Naive B cell (primary cell): ENCODE results near the gene SAP30BP. TPM values are rescaled to one million over a fixed set of nuclear protein-coding genes. Genes with fewer than 3 reads are reported as not detected.
A peak's percentile ranks its signal among the peaks of the same experiment; 100 is the strongest.
"Not testable (repeated sequence)": the region's sequence is repeated elsewhere in the genome, so short reads cannot be mapped to it uniquely, and the experiment has no call there.

Experiments used
- ATAC-seq, 2 donors: fragments of 150-1000 bp; cut with Tn5 transposase; 2 replicates each; pipeline ENCODE4 v1.10.0; 2021; ENCODE audit warnings: low read depth in 2 of 2, mild to moderate bottlenecking in 2 of 2, moderate library complexity in 2 of 2
- DNase-seq: peaks from one replicate; pipeline ENCODE4 v3.0.0; 2022
- H3K27ac Mint-ChIP-seq, 6 donors: one replicate each; pipeline ENCODE4 v1.8.0; 2020 to 2022; ENCODE audit warnings: mild to moderate bottlenecking in 6 of 6, mixed read lengths in 6 of 6, moderate library complexity in 5 of 6, inconsistent platforms in 2 of 6
- H3K27me3 Mint-ChIP-seq, 3 donors: one replicate each; pipeline ENCODE4 v1.8.0; 2021 to 2022; ENCODE audit warnings: mixed read lengths in 3 of 3, mild to moderate bottlenecking in 1 of 3
- H3K36me3 Mint-ChIP-seq, 2 donors: one replicate each; pipeline ENCODE4 v1.8.0; 2020 to 2022; ENCODE audit warnings: mixed read lengths in 2 of 2, inconsistent platforms in 1 of 2, mild to moderate bottlenecking in 1 of 2
- H3K4me1 Mint-ChIP-seq, 3 donors: one replicate each; pipeline ENCODE4 v1.8.0; 2020 to 2022; ENCODE audit warnings: mixed read lengths in 3 of 3, inconsistent platforms in 1 of 3, mild to moderate bottlenecking in 1 of 3, moderate library complexity in 1 of 3
- H3K4me3 Mint-ChIP-seq, 8 donors: one replicate each; pipeline ENCODE4 v1.8.0; 2020 to 2022; ENCODE audit warnings: mild to moderate bottlenecking in 8 of 8, mixed read lengths in 8 of 8, moderate library complexity in 8 of 8, inconsistent platforms in 2 of 8
- H3K9me3 Mint-ChIP-seq, 7 donors: one replicate each; pipeline ENCODE4 v1.8.0; 2020 to 2022; ENCODE audit warnings: mixed read lengths in 7 of 7, mild to moderate bottlenecking in 5 of 7, inconsistent platforms in 2 of 7, moderate library complexity in 1 of 7
- polyA plus RNA-seq, 6 donors: library from polyadenylated mRNA; unstranded; fragments of 300-500 nt; fragmentation: Illumina TruSeq; gene quantifications; one replicate each; pipeline ENCODE4 v1.2.3, GENCODE V29; 2021; ENCODE audit warnings: low read depth in 6 of 6

SAP30BP gene
- polyA plus RNA-seq, 6 donors from 2014 or later, result 72.3 to 105 (median 95.6) TPM

DNA sequence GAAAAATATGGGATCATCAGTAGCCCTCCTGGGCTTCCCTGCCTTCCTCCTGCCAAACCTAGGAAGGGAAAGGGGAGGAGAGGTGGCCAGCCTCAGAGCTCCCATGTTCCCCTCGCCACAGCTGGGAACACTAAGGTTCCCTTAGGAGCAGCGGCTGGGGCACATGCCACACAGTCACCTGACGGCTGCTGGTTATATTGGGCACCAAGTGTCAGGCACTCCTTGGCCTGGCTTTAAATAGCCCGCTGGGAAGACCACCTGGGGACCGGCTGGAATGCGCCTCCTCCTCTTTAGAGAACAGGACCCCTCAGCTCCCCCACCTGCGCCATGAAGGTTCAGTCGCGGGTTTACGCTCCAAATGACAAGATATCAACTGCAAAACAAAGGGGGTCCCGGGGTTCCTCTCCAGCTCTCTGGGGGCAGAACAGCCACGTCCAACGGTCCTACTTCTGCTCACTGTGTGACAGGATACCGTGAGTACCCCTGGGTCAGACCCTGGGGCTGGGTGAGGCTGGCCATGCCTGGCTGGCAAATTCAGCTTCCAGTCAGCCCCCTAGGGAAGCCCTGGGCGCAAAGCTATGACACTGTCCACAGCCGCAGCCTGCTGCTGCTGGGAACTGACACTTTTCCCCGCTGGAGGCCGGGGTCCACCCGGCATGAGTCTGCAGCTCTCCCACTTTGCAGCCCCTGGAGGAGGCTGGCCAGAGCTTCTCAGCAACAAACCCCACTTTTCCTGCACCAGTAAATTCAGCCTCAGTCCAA, 30.6 kb upstream of the SAP30BP start:
- Mint-ChIP-seq H3K27ac (peak overlapping the region in 1 of 6 donors; percentile 38), H3K9me3 (no peaks in the 10 kb centered on the region), H3K36me3 (no peaks in the 10 kb centered on the region), H3K4me1 (peaks cover 5 to 20% (median 18%) of the 10 kb centered on the region in 3 donors), H3K4me3 (no peak overlapping the region), H3K27me3 (no peaks in the 10 kb centered on the region)
- ATAC-seq, result no peak
- no peak for DNase-seq

DNA sequence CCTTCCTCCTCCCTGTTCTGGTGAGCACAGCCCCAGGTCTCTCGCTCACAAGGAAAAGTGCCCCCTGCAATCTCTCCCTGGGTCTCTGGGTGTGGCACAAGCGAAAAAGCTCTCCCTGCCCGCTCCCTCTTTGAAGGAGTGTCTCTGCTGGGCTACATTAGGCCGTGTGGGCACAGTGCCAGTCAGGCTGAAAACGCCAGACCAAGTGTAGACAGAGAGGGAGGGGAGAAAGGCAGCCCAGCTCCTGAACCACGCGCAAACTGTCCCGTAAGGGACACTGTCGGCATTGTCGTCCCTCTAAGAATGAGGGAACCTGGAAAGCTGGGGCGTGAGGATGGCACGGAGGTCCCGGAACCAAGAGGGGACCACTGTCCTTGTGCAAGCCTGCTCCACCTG, 30.0 kb upstream of the SAP30BP start:
- Mint-ChIP-seq H3K4me3 (no peak overlapping the region), H3K36me3 (no peaks in the 10 kb centered on the region), H3K27ac (peak overlapping the region in 1 of 6 donors; percentile 38), H3K27me3 (no peaks in the 10 kb centered on the region), H3K4me1 (peaks cover 5 to 19% (median 18%) of the 10 kb centered on the region in 3 donors), H3K9me3 (no peaks in the 10 kb centered on the region)
- ATAC-seq, result no peak
- no peak for DNase-seq

DNA sequence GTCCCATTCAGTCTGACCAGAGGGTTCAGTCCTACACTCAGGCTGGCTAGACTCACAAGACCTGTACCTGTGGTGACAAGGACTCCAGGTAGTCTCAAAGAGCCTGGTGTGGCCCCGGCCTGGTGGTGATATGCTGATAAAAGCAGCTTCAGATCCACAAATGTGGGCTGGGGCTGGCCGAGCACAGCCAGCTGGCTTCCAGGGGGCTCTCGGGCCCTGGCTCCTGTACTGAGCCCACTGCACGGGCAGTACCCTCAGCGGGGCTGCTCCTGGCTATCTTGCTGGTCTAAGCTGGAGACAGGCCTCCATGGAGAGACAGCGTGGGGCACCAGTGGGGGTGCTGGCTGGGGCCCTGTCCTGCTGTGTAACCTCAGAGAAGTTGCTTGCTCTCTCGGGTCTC, 29.6 kb upstream of the SAP30BP start:
- no peaks in the 10 kb centered on the region for H3K36me3 Mint-ChIP-seq
- peaks cover 5 to 17% (median 15%) of the 10 kb centered on the region in 3 donors for H3K4me1 Mint-ChIP-seq
- H3K4me3 Mint-ChIP-seq, result no peak overlapping the region
- no peak for DNase-seq
- H3K27ac Mint-ChIP-seq, result no peak overlapping the region
- ATAC-seq, result no peak
- H3K27me3 Mint-ChIP-seq, result no peaks in the 10 kb centered on the region
- no peaks in the 10 kb centered on the region for H3K9me3 Mint-ChIP-seq

DNA sequence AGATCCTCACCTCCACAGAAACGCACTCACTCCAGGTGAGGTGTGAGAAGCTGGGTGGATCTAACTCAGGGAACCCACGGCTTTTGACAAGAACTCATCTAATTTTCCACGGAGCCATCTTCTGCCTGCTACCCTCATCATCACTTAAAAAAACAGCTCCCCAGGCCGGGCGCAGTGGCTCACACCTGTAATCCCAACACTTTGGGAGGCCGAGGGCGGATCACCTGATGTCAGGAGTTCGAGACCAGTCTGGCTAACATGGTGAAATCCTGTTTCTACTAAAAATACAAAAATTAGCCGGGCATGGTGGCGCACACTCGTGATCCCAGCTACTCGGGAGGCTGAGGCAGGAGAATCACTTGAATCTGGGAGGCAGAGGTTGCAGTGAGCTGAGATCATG, 29.1 kb upstream of the SAP30BP start:
- not testable (repeated sequence) for H3K27me3 Mint-ChIP-seq, ATAC-seq, H3K4me3 Mint-ChIP-seq, H3K9me3 Mint-ChIP-seq, DNase-seq, H3K27ac Mint-ChIP-seq, H3K36me3 Mint-ChIP-seq
- H3K4me1 Mint-ChIP-seq, result peaks cover 5 to 15% (median 11%) of the 10 kb centered on the region in 3 donors

DNA sequence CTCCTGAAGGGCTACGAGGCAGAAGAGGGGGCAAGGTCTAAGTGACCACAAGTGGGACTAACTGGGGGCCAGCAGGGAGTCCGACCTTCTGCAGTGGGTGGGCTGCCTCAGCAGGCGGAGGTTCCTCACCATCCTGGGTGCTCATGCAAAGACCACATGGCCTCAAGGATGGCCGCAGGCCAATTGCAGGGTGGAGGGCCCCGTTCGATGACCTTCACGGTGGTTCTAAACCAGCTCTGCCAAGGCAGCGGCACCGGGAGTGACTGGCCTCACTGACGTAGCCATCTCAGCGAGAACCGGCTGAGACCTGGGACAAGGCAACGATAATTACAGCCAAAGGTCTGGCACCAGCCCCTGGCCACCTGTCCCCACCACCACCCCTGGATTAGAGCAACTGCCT, 28.2 kb upstream of the SAP30BP start:
- Mint-ChIP-seq H3K36me3 (no peaks in the 10 kb centered on the region), H3K27ac (no peak overlapping the region), H3K4me3 (no peak overlapping the region), H3K4me1 (peaks cover 2 to 7% (median 3%) of the 10 kb centered on the region in 3 donors), H3K9me3 (no peaks in the 10 kb centered on the region), H3K27me3 (no peaks in the 10 kb centered on the region)
- no peak for DNase-seq
- no peak for ATAC-seq

DNA sequence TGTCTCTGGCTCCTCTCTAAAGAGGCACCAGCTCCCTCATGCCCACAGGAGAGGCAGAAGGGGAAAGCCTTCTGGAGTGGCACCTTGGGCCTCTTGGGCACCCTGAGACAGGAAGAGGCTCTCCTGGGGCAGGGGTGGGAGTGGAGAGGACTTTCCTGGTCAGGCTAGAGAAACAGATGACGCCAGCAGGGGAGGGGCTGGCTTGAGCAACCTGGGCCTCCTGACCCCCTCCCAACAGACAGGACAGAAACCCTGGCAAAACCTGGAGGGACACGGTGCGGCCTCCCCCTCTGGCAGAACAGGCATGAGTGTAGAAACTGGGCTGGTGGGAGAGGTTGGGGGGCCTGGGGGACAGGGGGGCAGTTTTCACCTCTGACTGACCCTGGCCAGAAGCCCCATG, 27.8 kb upstream of the SAP30BP start:
- DNase-seq, result no peak
- H3K4me3 Mint-ChIP-seq, result no peak overlapping the region

DNA sequence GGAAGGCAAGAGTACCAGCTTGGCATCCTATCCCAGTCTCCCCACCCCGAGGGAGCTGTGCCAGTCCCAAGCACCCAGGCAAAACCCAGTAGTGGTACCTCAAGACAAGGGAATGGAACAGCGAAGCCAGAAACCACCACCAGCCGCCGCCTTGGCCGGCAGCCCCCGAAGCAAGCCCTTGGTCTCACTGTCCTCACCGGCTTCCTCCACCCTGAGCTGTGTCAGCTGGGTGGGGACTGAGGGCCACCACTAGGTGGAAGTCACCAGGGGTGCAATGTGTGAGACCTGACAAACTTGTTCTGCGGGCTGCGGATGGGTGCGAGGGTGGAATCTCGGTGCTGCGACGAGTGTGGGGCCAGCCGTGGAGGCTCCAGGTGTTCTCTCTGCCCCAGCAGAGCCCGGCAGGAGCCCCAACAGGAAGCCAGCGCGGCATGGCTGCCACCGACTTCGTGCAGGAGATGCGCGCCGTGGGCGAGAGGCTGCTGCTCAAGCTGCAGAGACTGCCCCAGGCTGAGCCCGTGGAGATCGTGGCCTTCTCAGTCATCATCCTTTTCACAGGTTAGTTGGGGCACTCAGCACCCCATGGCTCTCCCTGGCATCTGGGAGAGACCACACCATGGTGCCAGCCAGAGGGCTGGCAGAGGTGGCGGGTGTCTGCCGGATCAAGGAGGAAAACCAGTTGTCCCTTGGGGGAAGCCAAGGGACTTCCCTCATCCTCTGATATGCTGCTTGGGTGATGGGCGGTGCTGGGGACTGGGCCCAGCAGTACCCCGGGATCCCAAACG, 27.2 kb upstream of the SAP30BP start:
- ATAC-seq (no peak), DNase-seq (no peak)
- H3K36me3 Mint-ChIP-seq, result no peaks in the 10 kb centered on the region
- no peaks in the 10 kb centered on the region for H3K27me3 Mint-ChIP-seq
- no peak overlapping the region for H3K4me3 Mint-ChIP-seq
- H3K9me3 Mint-ChIP-seq, result no peaks in the 10 kb centered on the region
- H3K4me1 Mint-ChIP-seq, result peaks cover 0 to 2% (median 0%) of the 10 kb centered on the region in 3 donors
- H3K27ac Mint-ChIP-seq, result no peak overlapping the region

More for the DNA sequence above, 27.8 kb upstream of the SAP30BP start:
- no peaks in the 10 kb centered on the region for H3K36me3 Mint-ChIP-seq
- H3K4me1 Mint-ChIP-seq, result peaks cover 0 to 6% (median 0%) of the 10 kb centered on the region in 3 donors
- no peaks in the 10 kb centered on the region for H3K27me3 Mint-ChIP-seq
- no peak overlapping the region for H3K27ac Mint-ChIP-seq
- no peaks in the 10 kb centered on the region for H3K9me3 Mint-ChIP-seq
- ATAC-seq, result no peak

DNA sequence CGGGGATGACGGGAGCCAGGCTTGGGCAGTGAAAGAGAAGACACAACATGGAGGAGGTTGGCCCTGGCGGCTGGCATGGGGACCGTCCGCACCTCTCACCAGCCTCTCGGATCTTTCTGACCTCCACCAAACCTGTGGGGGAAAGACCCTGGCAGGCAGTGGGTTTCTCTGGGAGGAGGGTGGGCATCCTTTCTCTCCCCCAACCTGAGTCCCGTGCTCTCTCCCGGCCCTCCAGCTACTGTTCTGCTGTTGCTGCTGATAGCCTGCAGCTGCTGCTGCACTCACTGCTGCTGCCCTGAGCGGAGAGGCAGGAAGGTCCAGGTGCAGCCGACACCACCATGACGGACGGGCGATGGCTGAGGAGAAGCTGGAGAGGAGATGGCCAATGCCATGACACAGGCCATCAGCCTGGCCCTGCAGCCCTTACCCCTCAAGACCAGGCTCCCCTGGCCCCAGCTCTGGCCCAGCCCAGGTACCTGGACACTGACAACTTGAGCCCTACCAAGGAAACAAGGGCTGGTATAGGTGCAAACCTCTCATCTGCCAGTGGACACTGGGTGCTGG, 26.5 kb upstream of the SAP30BP start:
- Mint-ChIP-seq H3K36me3 (no peaks in the 10 kb centered on the region), H3K27me3 (no peaks in the 10 kb centered on the region), H3K27ac (no peak overlapping the region), H3K4me1 (peaks cover 2 to 6% (median 5%) of the 10 kb centered on the region in 3 donors), H3K4me3 (no peak overlapping the region), H3K9me3 (no peaks in the 10 kb centered on the region)
- no peak for DNase-seq
- ATAC-seq, result no peak

DNA sequence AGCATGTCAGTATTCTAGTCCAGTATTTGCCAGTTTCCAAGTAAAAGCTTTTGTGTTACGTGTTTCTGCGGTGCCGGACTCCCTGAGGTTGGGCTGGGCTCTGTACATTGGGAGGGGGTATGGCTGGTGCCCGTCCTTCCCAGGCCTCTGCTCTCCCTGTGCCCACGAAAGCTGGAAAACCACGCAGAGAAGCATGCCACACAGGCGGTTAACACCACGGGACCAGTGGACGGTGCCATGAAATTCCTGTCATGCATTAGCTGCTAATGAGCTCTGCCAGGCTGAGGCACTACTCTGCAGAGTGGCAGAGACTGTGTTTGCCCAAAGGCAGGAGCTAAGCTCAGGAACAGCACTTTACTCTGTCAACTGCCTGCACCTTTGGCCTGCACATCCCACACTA, 25.8 kb upstream of the SAP30BP start:
- H3K4me3 Mint-ChIP-seq, result no peak overlapping the region
- ATAC-seq (no peak), DNase-seq (no peak)
- no peaks in the 10 kb centered on the region for H3K27me3 Mint-ChIP-seq
- H3K4me1 Mint-ChIP-seq, result peaks cover 4 to 13% (median 12%) of the 10 kb centered on the region in 3 donors
- H3K9me3 Mint-ChIP-seq, result no peaks in the 10 kb centered on the region
- H3K27ac Mint-ChIP-seq, result no peak overlapping the region
- no peaks in the 10 kb centered on the region for H3K36me3 Mint-ChIP-seq

DNA sequence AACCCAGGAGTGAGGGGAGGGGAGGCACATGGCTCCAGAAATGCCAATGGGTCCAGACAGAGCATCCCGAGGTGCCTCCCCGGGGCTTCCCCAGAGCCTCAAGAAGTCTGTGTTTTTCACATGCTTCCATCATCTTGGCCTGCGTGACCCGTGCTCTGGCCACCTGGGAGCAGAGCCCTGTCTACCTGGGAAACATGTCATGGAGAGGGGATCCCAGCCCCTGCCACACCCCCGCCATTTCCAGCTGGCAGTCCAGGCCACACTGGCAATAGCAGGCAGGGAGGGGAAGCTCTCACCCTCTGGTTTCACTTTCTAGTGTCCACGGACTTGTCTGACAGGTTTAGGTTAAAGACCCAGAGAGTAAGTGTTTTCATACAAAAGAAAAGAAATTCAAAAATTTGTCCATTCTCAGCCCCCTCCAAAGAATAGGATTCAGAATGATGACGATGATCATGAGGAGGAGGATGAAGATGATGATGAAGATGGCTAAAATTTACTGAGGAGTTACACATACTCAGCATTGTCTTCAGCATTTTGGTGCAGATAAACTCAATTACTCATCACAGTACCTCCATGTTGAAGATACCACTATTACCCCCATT, 24.9 kb upstream of the SAP30BP start:
- H3K4me1 Mint-ChIP-seq, result peaks cover 4 to 19% (median 19%) of the 10 kb centered on the region in 3 donors
- no peak overlapping the region for H3K27ac Mint-ChIP-seq
- no peaks in the 10 kb centered on the region for H3K27me3 Mint-ChIP-seq
- H3K4me3 Mint-ChIP-seq, result no peak overlapping the region
- DNase-seq (no peak), ATAC-seq (no peak)
- no peaks in the 10 kb centered on the region for H3K9me3 Mint-ChIP-seq
- no peaks in the 10 kb centered on the region for H3K36me3 Mint-ChIP-seq

DNA sequence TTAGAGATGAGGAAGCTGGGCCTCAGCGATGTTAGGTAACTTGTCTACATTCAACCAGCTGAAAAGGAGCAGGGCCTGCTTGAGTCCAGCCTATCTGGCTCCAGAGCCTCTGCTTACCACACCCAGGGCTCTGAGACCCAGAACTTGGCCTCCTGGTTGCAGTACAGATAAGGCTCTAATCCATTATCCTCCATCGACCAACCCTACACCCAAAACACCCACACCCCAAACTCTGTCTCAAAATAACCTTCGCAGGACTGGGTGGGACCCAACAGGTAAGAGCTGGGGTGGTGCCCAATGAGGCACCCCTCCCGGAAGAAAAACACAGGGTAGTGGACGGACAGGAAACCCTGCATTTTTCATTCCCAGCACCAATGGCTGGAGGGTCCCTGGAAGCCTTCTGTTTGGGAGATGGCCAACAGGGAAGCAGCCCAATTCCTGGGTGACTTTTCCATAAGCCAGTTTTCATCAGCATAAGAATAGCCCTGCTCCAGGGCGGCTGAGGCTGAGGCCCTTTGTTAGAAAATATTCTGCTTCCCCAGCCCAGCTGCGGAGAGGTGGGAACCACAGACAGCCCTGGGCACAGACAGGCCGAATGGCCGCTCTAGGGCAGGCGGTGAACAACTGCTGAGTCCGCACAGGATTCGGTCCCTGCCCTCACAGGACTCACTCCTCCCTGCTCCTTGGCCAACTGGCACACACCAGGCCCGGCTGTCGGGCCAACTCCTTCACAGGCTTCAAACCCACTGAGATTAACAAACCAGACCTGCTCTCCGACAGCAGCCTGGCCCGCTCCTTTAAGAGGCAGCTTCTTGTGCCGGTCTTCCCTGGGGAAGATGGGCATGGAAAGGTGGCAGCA, 24.1 kb upstream of the SAP30BP start:
- H3K36me3 Mint-ChIP-seq, result peaks cover 3% of the 10 kb centered on the region in 2 donors
- ATAC-seq (no peak), DNase-seq (no peak)
- peaks cover 0 to under 1% (median 0%) of the 10 kb centered on the region in 7 donors for H3K9me3 Mint-ChIP-seq
- H3K4me1 Mint-ChIP-seq, result peaks cover 4 to 19% (median 19%) of the 10 kb centered on the region in 3 donors
- no peak overlapping the region for H3K27ac Mint-ChIP-seq
- H3K27me3 Mint-ChIP-seq, result no peaks in the 10 kb centered on the region
- no peak overlapping the region for H3K4me3 Mint-ChIP-seq

DNA sequence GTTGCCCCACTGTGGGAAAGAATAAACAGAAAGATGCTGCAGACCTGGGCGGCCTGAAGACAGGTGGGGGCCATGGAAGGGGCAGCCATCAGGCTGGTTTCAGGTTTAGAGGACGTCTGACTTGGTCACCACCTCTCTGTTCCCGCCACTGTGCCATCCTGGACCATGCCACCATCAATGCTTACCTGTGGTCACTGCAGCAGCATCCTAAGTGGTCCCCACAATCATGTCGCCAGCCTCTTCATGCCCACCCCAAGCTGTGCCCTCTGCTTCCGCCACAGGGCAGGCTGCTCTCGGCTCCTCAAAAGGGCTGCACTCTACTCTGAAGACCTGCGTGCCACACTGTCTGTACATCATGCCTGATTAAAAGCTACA, 23.5 kb upstream of the SAP30BP start:
- Mint-ChIP-seq H3K27me3 (no peaks in the 10 kb centered on the region), H3K9me3 (peaks cover 0 to 2% (median 0%) of the 10 kb centered on the region in 7 donors), H3K27ac (peak overlapping the region in 1 of 6 donors; percentile 64), H3K36me3 (peaks cover 5 to 7% of the 10 kb centered on the region in 2 donors), H3K4me1 (peaks cover 4 to 19% (median 19%) of the 10 kb centered on the region in 3 donors), H3K4me3 (no peak overlapping the region)
- DNase-seq (no peak), ATAC-seq (no peak)

DNA sequence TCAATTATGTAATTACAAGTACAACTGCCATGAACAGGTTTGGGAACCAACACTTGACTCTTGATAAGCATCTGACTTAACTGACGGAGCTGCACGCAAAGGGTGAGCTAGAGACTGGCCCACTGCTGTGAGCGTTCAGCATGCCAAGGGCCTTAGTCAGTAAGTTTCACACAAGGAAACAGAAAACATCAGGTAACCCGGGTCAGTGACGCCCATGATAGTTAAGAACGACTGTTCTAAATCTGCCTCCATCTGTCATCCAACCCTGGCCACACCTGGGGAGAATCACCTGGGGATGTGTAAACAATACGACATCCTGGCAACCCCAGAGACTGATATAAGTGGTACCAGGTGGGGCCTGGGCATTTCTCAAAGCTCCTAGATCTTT, 21.6 kb upstream of the SAP30BP start:
- Mint-ChIP-seq H3K4me1 (peaks cover 4 to 19% (median 19%) of the 10 kb centered on the region in 3 donors), H3K4me3 (peak overlapping the region in 2 of 8 donors; percentile 34 to 76), H3K36me3 (peaks cover 14 to 17% of the 10 kb centered on the region in 2 donors), H3K9me3 (peaks cover 0 to 2% (median 0%) of the 10 kb centered on the region in 7 donors), H3K27me3 (no peaks in the 10 kb centered on the region), H3K27ac (peak overlapping the region in 4 of 6 donors; percentile 63 to 91 (median 84))
- DNase-seq (no peak), ATAC-seq (no peak)
